AG09309 (cell line): ENCODE data around the gene KIAA0513.
A peak's percentile ranks its signal among the peaks of the same experiment; 100 is the strongest.

Source experiments
- DNase-seq: peaks from one replicate; pipeline ENCODE4 v3.0.0-alpha.2; 2010; ENCODE audit warnings: low read depth
- H3K4me3 ChIP-seq: 2 replicates; pipeline ENCODE4 v1.5.1; 2011; ENCODE audit warnings: mild to moderate bottlenecking, low read depth, low read length, moderate library complexity; ENCODE audit not compliant: control insufficient read depth
- CTCF ChIP-seq: IDR thresholded peaks from 2 replicates; pipeline ENCODE4 v1.5.1; 2011; ENCODE audit warnings: mild to moderate bottlenecking, low read depth, low read length, inconsistent platforms; ENCODE audit not compliant: insufficient read depth, control insufficient read depth; ENCODE audit errors: missing control alignments

The KIAA0513 gene

GRCh38 chr16:85036236-85037049, 8.8 kb downstream of the KIAA0513 start:
- no peak for TF ChIP-seq CTCF
- no peak overlapping the region for H3K4me3 ChIP-seq
- DNase-seq: no peak

- TF ChIP-seq CTCF: no peak
- DNase-seq: peak; percentile 37
- H3K4me3 ChIP-seq: no peak overlapping the region
Observed at GRCh38 chr16:85037050-85037410, 9.4 kb downstream of the KIAA0513 start.

- no peak overlapping the region for H3K4me3 ChIP-seq
- TF ChIP-seq CTCF: no peak
- no peak for DNase-seq
Observed at GRCh38 chr16:85037721-85038120, 10.1 kb downstream of the KIAA0513 start.

- H3K4me3 ChIP-seq: no peak overlapping the region
- TF ChIP-seq CTCF: no peak
- DNase-seq: no peak
Observed at GRCh38 chr16:85040685-85041084, 13.1 kb downstream of the KIAA0513 start.

GRCh38 chr16:85041219-85042166, 13.9 kb downstream of the KIAA0513 start:
- no peak for TF ChIP-seq CTCF
- H3K4me3 ChIP-seq: no peak overlapping the region
- no peak for DNase-seq

- DNase-seq: no peak
- TF ChIP-seq CTCF: no peak
- H3K4me3 ChIP-seq: no peak overlapping the region
Observed at GRCh38 chr16:85042167-85042526, 14.6 kb downstream of the KIAA0513 start.
